ENCODE measurements around the gene ZFYVE26.
"Not testable (repeated sequence)": the region's sequence is repeated elsewhere in the genome, so short reads cannot be mapped to it uniquely, and the experiment has no call there.

The ZFYVE26 gene

GRCh38 chr14:67744046-67744445, 72.3 kb downstream of the ZFYVE26 start:
- DNase-seq (ENCODE audit: low spot score in 2 of 2): no peak
- H3K4me3 Mint-ChIP-seq: no peak overlapping the region
- peaks cover 9% of the 10 kb centered on the region for H3K4me1 Mint-ChIP-seq
- H3K27ac Mint-ChIP-seq: no peak overlapping the region
- peaks cover 5% of the 10 kb centered on the region for H3K36me3 Mint-ChIP-seq
- no peak for ATAC-seq
- H3K9me3 Mint-ChIP-seq: no peaks in the 10 kb centered on the region

- ATAC-seq (peak; percentile 88), DNase-seq (ENCODE audit: low spot score in 2 of 2) (no peak)
- Mint-ChIP-seq H3K27ac (no peak overlapping the region), H3K9me3 (no peaks in the 10 kb centered on the region), H3K4me1 (no peaks in the 10 kb centered on the region), H3K36me3 (no peaks in the 10 kb centered on the region), H3K4me3 (no peak overlapping the region)
Measured at GRCh38 chr14:67738740-67739504, 77.5 kb downstream of the ZFYVE26 start.

GRCh38 chr14:67736771-67737170, 79.6 kb downstream of the ZFYVE26 start:
- Mint-ChIP-seq H3K27ac (no peak overlapping the region), H3K9me3 (no peaks in the 10 kb centered on the region), H3K4me1 (no peaks in the 10 kb centered on the region)

GRCh38 chr14:67735336-67736147, 80.8 kb downstream of the ZFYVE26 start:
- no peaks in the 10 kb centered on the region for H3K36me3 Mint-ChIP-seq
- no peaks in the 10 kb centered on the region for H3K9me3 Mint-ChIP-seq
- ATAC-seq (no peak), DNase-seq (ENCODE audit: low spot score in 2 of 2) (no peak)
- no peak overlapping the region for H3K4me3 Mint-ChIP-seq
- no peaks in the 10 kb centered on the region for H3K4me1 Mint-ChIP-seq
- no peak overlapping the region for H3K27ac Mint-ChIP-seq

More at GRCh38 chr14:67736771-67737170, 79.6 kb downstream of the ZFYVE26 start:
- ATAC-seq (no peak), DNase-seq (ENCODE audit: low spot score in 2 of 2) (no peak)
- H3K36me3 Mint-ChIP-seq: no peaks in the 10 kb centered on the region
- no peak overlapping the region for H3K4me3 Mint-ChIP-seq

GRCh38 chr14:67734675-67735074, 81.7 kb downstream of the ZFYVE26 start:
- no peak overlapping the region for H3K27ac Mint-ChIP-seq
- DNase-seq (ENCODE audit: low spot score in 2 of 2): no peak
- H3K4me1 Mint-ChIP-seq: no peaks in the 10 kb centered on the region
- no peak overlapping the region for H3K4me3 Mint-ChIP-seq
- H3K36me3 Mint-ChIP-seq: no peaks in the 10 kb centered on the region
- ATAC-seq: no peak
- H3K9me3 Mint-ChIP-seq: no peaks in the 10 kb centered on the region

GRCh38 chr14:67733616-67734015, 82.8 kb downstream of the ZFYVE26 start:
- Mint-ChIP-seq H3K4me1 (no peaks in the 10 kb centered on the region), H3K27ac (no peak overlapping the region), H3K4me3 (no peak overlapping the region), H3K36me3 (no peaks in the 10 kb centered on the region), H3K9me3 (no peaks in the 10 kb centered on the region)
- ATAC-seq: no peak
- no peak for DNase-seq (ENCODE audit: low spot score in 2 of 2)

- Mint-ChIP-seq H3K36me3 (no peaks in the 10 kb centered on the region), H3K9me3 (no peaks in the 10 kb centered on the region)
Measured at GRCh38 chr14:67729072-67729885, 87.1 kb downstream of the ZFYVE26 start.

GRCh38 chr14:67728258-67728657, 88.1 kb downstream of the ZFYVE26 start:
- Mint-ChIP-seq H3K9me3 (no peaks in the 10 kb centered on the region), H3K27ac (no peak overlapping the region), H3K36me3 (no peaks in the 10 kb centered on the region), H3K4me1 (no peaks in the 10 kb centered on the region), H3K4me3 (no peak overlapping the region)
- DNase-seq (ENCODE audit: low spot score in 2 of 2) (no peak), ATAC-seq (no peak)

More at GRCh38 chr14:67729072-67729885, 87.1 kb downstream of the ZFYVE26 start:
- Mint-ChIP-seq H3K4me1 (no peaks in the 10 kb centered on the region), H3K4me3 (no peak overlapping the region), H3K27ac (no peak overlapping the region)
- ATAC-seq (no peak), DNase-seq (ENCODE audit: low spot score in 2 of 2) (no peak)

- DNase-seq (ENCODE audit: low spot score in 2 of 2) (no peak), ATAC-seq (no peak)
- H3K36me3 Mint-ChIP-seq: no peaks in the 10 kb centered on the region
- no peak overlapping the region for H3K4me3 Mint-ChIP-seq
- no peaks in the 10 kb centered on the region for H3K9me3 Mint-ChIP-seq
- peaks cover 5% of the 10 kb centered on the region for H3K4me1 Mint-ChIP-seq
- no peak overlapping the region for H3K27ac Mint-ChIP-seq
Measured at GRCh38 chr14:67727361-67727760, 89.0 kb downstream of the ZFYVE26 start.

- Mint-ChIP-seq H3K36me3 (no peaks in the 10 kb centered on the region), H3K27ac (no peak overlapping the region), H3K9me3 (no peaks in the 10 kb centered on the region), H3K4me1 (peaks cover 7% of the 10 kb centered on the region), H3K4me3 (no peak overlapping the region)
- DNase-seq (ENCODE audit: low spot score in 2 of 2) (no peak), ATAC-seq (no peak)
Measured at GRCh38 chr14:67725171-67725570, 91.2 kb downstream of the ZFYVE26 start.

GRCh38 chr14:67722293-67722692, 94.1 kb downstream of the ZFYVE26 start:
- Mint-ChIP-seq H3K4me3 (no peak overlapping the region), H3K4me1 (peaks cover 7% of the 10 kb centered on the region), H3K9me3 (no peaks in the 10 kb centered on the region), H3K27ac (no peak overlapping the region), H3K36me3 (no peaks in the 10 kb centered on the region)
- ATAC-seq: no peak
- DNase-seq (ENCODE audit: low spot score in 2 of 2): no peak

GRCh38 chr14:67721875-67722274, 94.5 kb downstream of the ZFYVE26 start:
- ATAC-seq (no peak), DNase-seq (ENCODE audit: low spot score in 2 of 2) (no peak)
- H3K4me3 Mint-ChIP-seq: no peak overlapping the region
- no peaks in the 10 kb centered on the region for H3K9me3 Mint-ChIP-seq
- H3K27ac Mint-ChIP-seq: no peak overlapping the region
- no peaks in the 10 kb centered on the region for H3K36me3 Mint-ChIP-seq
- peaks cover 7% of the 10 kb centered on the region for H3K4me1 Mint-ChIP-seq

- Mint-ChIP-seq H3K9me3 (no peaks in the 10 kb centered on the region), H3K27ac (no peak overlapping the region), H3K4me1 (peaks cover 7% of the 10 kb centered on the region), H3K36me3 (no peaks in the 10 kb centered on the region), H3K4me3 (no peak overlapping the region)
- ATAC-seq: no peak
- no peak for DNase-seq (ENCODE audit: low spot score in 2 of 2)
Measured at GRCh38 chr14:67719866-67720265, 96.5 kb downstream of the ZFYVE26 start.

- not testable (repeated sequence) for DNase-seq (ENCODE audit: low spot score in 2 of 2); H3K27ac Mint-ChIP-seq; ATAC-seq; H3K4me3 Mint-ChIP-seq; H3K4me1 Mint-ChIP-seq; H3K9me3 Mint-ChIP-seq; H3K36me3 Mint-ChIP-seq
Measured at GRCh38 chr14:67719385-67719784, 97.0 kb downstream of the ZFYVE26 start.

GRCh38 chr14:67718265-67718664, 98.1 kb downstream of the ZFYVE26 start:
- Mint-ChIP-seq H3K27ac (no peak overlapping the region), H3K4me1 (peaks cover 7% of the 10 kb centered on the region), H3K4me3 (no peak overlapping the region), H3K9me3 (no peaks in the 10 kb centered on the region), H3K36me3 (no peaks in the 10 kb centered on the region)
- ATAC-seq (no peak), DNase-seq (ENCODE audit: low spot score in 2 of 2) (no peak)
